Ramos (cell line): ENCODE data around the gene COPZ1.
"Not testable (repeated sequence)": the region's sequence is repeated elsewhere in the genome, so short reads cannot be mapped to it uniquely, and the experiment has no call there.

Source experiments
- in situ Hi-C: fragments of 300-500 bp; cut with MboI; formaldehyde crosslinking; loops from one replicate; pipeline ENCODE4 v1.14.3; 2022; ENCODE audit warnings: low sequenced_read_pairs; ENCODE audit not compliant: unreplicated experiment

COPZ1 gene

GRCh38 chr12:54324617-54325441 lies at the start of gene COPZ1:
Gene COPZ1, plus strand, starts transcription at chr12:54325131. Its CDS starts 33 bp downstream, at chr12:54325164.
- in situ Hi-C loops = no loop called here

- in situ Hi-C loops = no loop called here
Measured at GRCh38 chr12:54276368-54276767, 48.6 kb upstream of the COPZ1 start.

GRCh38 chr12:54277823-54278276 lies 47.1 kb upstream of the COPZ1 start:
- in situ Hi-C loops = no loop called here

GRCh38 chr12:54279227-54279631 lies 45.7 kb upstream of the COPZ1 start:
- in situ Hi-C loops = no loop called here

GRCh38 chr12:54279632-54280467 lies 45.1 kb upstream of the COPZ1 start, which contains the start of gene CBX5:
Gene CBX5, minus strand, starts transcription at chr12:54280122. Its CDS starts 22,472 bp downstream, at chr12:54257650.
- in situ Hi-C loops = no loop called here

GRCh38 chr12:54280468-54281260 lies 44.3 kb upstream of the COPZ1 start, which contains the start of gene HNRNPA1:
Gene HNRNPA1, plus strand, starts transcription at chr12:54280726. Its CDS starts 82 bp downstream, at chr12:54280808.
- in situ Hi-C loops = no loop called here

- in situ Hi-C loops = not testable (repeated sequence)
Measured at GRCh38 chr12:54281261-54281638, 43.7 kb upstream of the COPZ1 start.

GRCh38 chr12:54281694-54282093 lies 43.2 kb upstream of the COPZ1 start:
- in situ Hi-C loops = not testable (repeated sequence)

GRCh38 chr12:54282949-54283593 lies 41.9 kb upstream of the COPZ1 start:
- in situ Hi-C loops = no loop called here

- in situ Hi-C loops = not testable (repeated sequence)
Measured at GRCh38 chr12:54284070-54284780, 40.7 kb upstream of the COPZ1 start.

GRCh38 chr12:54285150-54286041 lies 39.5 kb upstream of the COPZ1 start:
- in situ Hi-C loops = no loop called here

- in situ Hi-C loops = no loop called here
Measured at GRCh38 chr12:54286042-54287030, 38.6 kb upstream of the COPZ1 start.

GRCh38 chr12:54287261-54288157 lies 37.4 kb upstream of the COPZ1 start:
- in situ Hi-C loops = no loop called here

GRCh38 chr12:54292083-54292930 lies 32.6 kb upstream of the COPZ1 start:
- in situ Hi-C loops = no loop called here

GRCh38 chr12:54292931-54293241 lies 32.0 kb upstream of the COPZ1 start:
- in situ Hi-C loops = no loop called here
